GM19395 (cell line): ENCODE data around the gene FLVCR1.

Source experiments
- ATAC-seq: cut with Tn5 transposase; IDR thresholded peaks from one replicate; pipeline ENCODE4 v1.9.1; 2021; ENCODE audit warnings: mild to moderate bottlenecking, moderate library complexity; ENCODE audit not compliant: unreplicated experiment

Gene FLVCR1

GRCh38 chr1:212915245-212916091 is 57.4 kb downstream of the FLVCR1 start:
- no peak for ATAC-seq

- no peak for ATAC-seq
These were observed 58.5 kb downstream of the FLVCR1 start for GRCh38 chr1:212916481-212917133.

- no peak for ATAC-seq
These were observed 59.0 kb downstream of the FLVCR1 start for GRCh38 chr1:212917134-212917485.

GRCh38 chr1:212917858-212918257 is 59.8 kb downstream of the FLVCR1 start:
- no peak for ATAC-seq

GRCh38 chr1:212918824-212919223 is 60.7 kb downstream of the FLVCR1 start:
- ATAC-seq: no peak

GRCh38 chr1:212920246-212920645 is 62.2 kb downstream of the FLVCR1 start:
- ATAC-seq: no peak

GRCh38 chr1:212920896-212921295 is 62.8 kb downstream of the FLVCR1 start:
- ATAC-seq: no peak

GRCh38 chr1:212922016-212922415 is 63.9 kb downstream of the FLVCR1 start:
- no peak for ATAC-seq

- no peak for ATAC-seq
These were observed 68.3 kb downstream of the FLVCR1 start for GRCh38 chr1:212926372-212926771.

- ATAC-seq: peak; percentile 72
These were observed 70.5 kb downstream of the FLVCR1 start for GRCh38 chr1:212928323-212929291.

GRCh38 chr1:212930986-212931678 is 73.1 kb downstream of the FLVCR1 start:
- ATAC-seq: peak; percentile 49

- ATAC-seq: no peak
These were observed 75.9 kb downstream of the FLVCR1 start for GRCh38 chr1:212933815-212934471.

- no peak for ATAC-seq
These were observed 77.4 kb downstream of the FLVCR1 start for GRCh38 chr1:212935387-212935981.

- ATAC-seq: no peak
These were observed 79.0 kb downstream of the FLVCR1 start for GRCh38 chr1:212937034-212937433.

GRCh38 chr1:212938846-212939245 is 80.8 kb downstream of the FLVCR1 start:
- no peak for ATAC-seq

GRCh38 chr1:212941452-212941851 is 83.4 kb downstream of the FLVCR1 start:
- ATAC-seq: no peak

- ATAC-seq: no peak
These were observed 84.8 kb downstream of the FLVCR1 start for GRCh38 chr1:212942679-212943392.

- ATAC-seq: no peak
These were observed 85.3 kb downstream of the FLVCR1 start for GRCh38 chr1:212943393-212943710.

GRCh38 chr1:212944229-212944901 is 86.3 kb downstream of the FLVCR1 start:
- ATAC-seq: peak; percentile 71
